ENCODE data around the gene RASL10A.
A peak's percentile ranks its signal among the peaks of the same experiment; 100 is the strongest.

The RASL10A gene

GRCh38 chr22:29298641-29299040 lies 16.9 kb downstream of the RASL10A start:
- Mint-ChIP-seq H3K4me1 (no peaks in the 10 kb centered on the region), H3K36me3 (peaks cover 62% of the 10 kb centered on the region), H3K27me3 (no peaks in the 10 kb centered on the region), H3K27ac (no peak overlapping the region), H3K9me3 (no peaks in the 10 kb centered on the region), H3K4me3 (no peak overlapping the region)
- no peak for DNase-seq
- CTCF ChIA-PET = no interaction called here

DNA sequence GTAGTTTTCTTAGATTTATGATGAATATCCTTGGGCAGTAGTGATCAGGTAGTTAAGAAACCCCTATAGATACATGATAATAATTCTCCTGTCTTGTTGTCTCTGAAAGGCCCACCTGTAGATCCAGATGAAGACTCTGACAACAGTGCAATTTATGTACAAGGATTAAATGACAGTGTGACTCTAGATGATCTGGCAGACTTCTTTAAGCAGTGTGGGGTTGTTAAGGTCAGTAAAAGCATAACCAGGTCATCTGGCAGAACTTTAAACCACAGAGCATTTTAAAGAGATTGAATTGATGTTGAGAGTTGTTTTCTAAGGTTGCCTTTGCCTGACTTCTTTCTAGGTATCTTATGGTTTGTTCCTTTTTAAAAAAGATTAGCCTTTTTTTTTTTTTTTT lies 23.1 kb downstream of the RASL10A start:
- Mint-ChIP-seq H3K27ac (no peak overlapping the region), H3K4me3 (no peak overlapping the region), H3K9me3 (no peaks in the 10 kb centered on the region), H3K36me3 (peaks cover 80% of the 10 kb centered on the region), H3K27me3 (no peaks in the 10 kb centered on the region), H3K4me1 (no peaks in the 10 kb centered on the region)
- DNase-seq = no peak
- CTCF ChIA-PET = no interaction called here

- no peak for DNase-seq
- CTCF ChIA-PET = no interaction called here
- Mint-ChIP-seq H3K9me3 (no peaks in the 10 kb centered on the region), H3K27ac (no peak overlapping the region), H3K27me3 (no peaks in the 10 kb centered on the region), H3K4me1 (no peaks in the 10 kb centered on the region), H3K4me3 (no peak overlapping the region), H3K36me3 (peaks cover 82% of the 10 kb centered on the region)
Measured at GRCh38 chr22:29291215-29291614, 24.3 kb downstream of the RASL10A start.

- Mint-ChIP-seq H3K36me3 (peaks cover 80% of the 10 kb centered on the region), H3K4me1 (no peaks in the 10 kb centered on the region), H3K27me3 (no peaks in the 10 kb centered on the region), H3K27ac (no peak overlapping the region), H3K9me3 (no peaks in the 10 kb centered on the region), H3K4me3 (no peak overlapping the region)
- DNase-seq = no peak
- CTCF ChIA-PET = no interaction called here
Measured at GRCh38 chr22:29290061-29290460, 25.4 kb downstream of the RASL10A start.

GRCh38 chr22:29288837-29289236 lies 26.7 kb downstream of the RASL10A start:
- CTCF ChIA-PET = interaction anchor here (1.7 kb wide), 1 partner anchor 24 kb away, joined by 7 read pairs; no protein-coding TSS in a partner anchor
- peaks cover 3% of the 10 kb centered on the region for H3K4me1 Mint-ChIP-seq
- H3K27ac Mint-ChIP-seq = no peak overlapping the region
- H3K27me3 Mint-ChIP-seq = no peaks in the 10 kb centered on the region
- H3K36me3 Mint-ChIP-seq = peaks cover 81% of the 10 kb centered on the region
- H3K9me3 Mint-ChIP-seq = no peaks in the 10 kb centered on the region
- no peak for DNase-seq
- H3K4me3 Mint-ChIP-seq = no peak overlapping the region

GRCh38 chr22:29284196-29284595 lies 31.3 kb downstream of the RASL10A start:
- H3K27me3 Mint-ChIP-seq = no peaks in the 10 kb centered on the region
- no peak overlapping the region for H3K4me3 Mint-ChIP-seq
- H3K27ac Mint-ChIP-seq = no peak overlapping the region
- H3K36me3 Mint-ChIP-seq = peaks cover 75% of the 10 kb centered on the region
- no peak for DNase-seq
- CTCF ChIA-PET = no interaction called here
- peaks cover 7% of the 10 kb centered on the region for H3K4me1 Mint-ChIP-seq
- no peaks in the 10 kb centered on the region for H3K9me3 Mint-ChIP-seq

GRCh38 chr22:29277927-29278326 lies 37.6 kb downstream of the RASL10A start:
- Mint-ChIP-seq H3K4me1 (peaks cover 30% of the 10 kb centered on the region), H3K27me3 (no peaks in the 10 kb centered on the region), H3K36me3 (peaks cover 79% of the 10 kb centered on the region), H3K9me3 (no peaks in the 10 kb centered on the region), H3K4me3 (no peak overlapping the region), H3K27ac (no peak overlapping the region)
- DNase-seq = no peak
- CTCF ChIA-PET = no interaction called here

- DNase-seq = no peak
- no peaks in the 10 kb centered on the region for H3K9me3 Mint-ChIP-seq
- H3K27ac Mint-ChIP-seq = no peak overlapping the region
- H3K4me3 Mint-ChIP-seq = no peak overlapping the region
- no peaks in the 10 kb centered on the region for H3K27me3 Mint-ChIP-seq
- CTCF ChIA-PET = no interaction called here
- peaks cover 78% of the 10 kb centered on the region for H3K36me3 Mint-ChIP-seq
- peaks cover 45% of the 10 kb centered on the region for H3K4me1 Mint-ChIP-seq
Measured at GRCh38 chr22:29275819-29276565, 39.5 kb downstream of the RASL10A start.

DNA sequence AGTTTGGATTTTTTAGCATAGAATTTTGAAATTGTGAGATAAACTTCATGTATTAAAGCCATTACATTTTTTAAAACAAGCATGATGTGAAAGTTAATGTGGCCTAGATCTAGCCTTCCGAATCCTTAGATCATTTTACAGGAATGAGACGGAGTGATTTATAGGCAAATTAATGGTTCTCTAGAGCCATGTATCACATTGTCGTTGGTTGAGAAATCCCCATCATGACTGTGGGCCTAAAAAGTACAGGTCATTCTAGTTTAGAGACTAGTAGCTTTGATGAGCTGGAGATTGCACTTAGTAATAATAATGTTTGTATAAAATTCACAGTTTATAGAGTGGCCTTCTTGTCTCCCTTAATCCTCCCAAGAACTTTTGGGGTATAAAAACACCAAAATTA lies 40.3 kb downstream of the RASL10A start:
- Mint-ChIP-seq H3K4me3 (no peak overlapping the region), H3K36me3 (peaks cover 80% of the 10 kb centered on the region), H3K27ac (no peak overlapping the region), H3K27me3 (no peaks in the 10 kb centered on the region), H3K4me1 (peaks cover 53% of the 10 kb centered on the region), H3K9me3 (no peaks in the 10 kb centered on the region)
- no peak for DNase-seq
- CTCF ChIA-PET = no interaction called here

- Mint-ChIP-seq H3K4me3 (no peak overlapping the region), H3K27ac (no peak overlapping the region), H3K9me3 (no peaks in the 10 kb centered on the region), H3K4me1 (peaks cover 60% of the 10 kb centered on the region), H3K36me3 (peaks cover 79% of the 10 kb centered on the region), H3K27me3 (peaks cover 5% of the 10 kb centered on the region)
- no peak for DNase-seq
- CTCF ChIA-PET = no interaction called here
Measured at GRCh38 chr22:29272624-29273023, 42.9 kb downstream of the RASL10A start.

GRCh38 chr22:29270475-29271271 lies 44.8 kb downstream of the RASL10A start:
- Mint-ChIP-seq H3K36me3 (peaks cover 71% of the 10 kb centered on the region), H3K27me3 (peaks cover 5% of the 10 kb centered on the region), H3K27ac (peak overlapping the region; percentile 24), H3K9me3 (no peaks in the 10 kb centered on the region), H3K4me1 (peaks cover 67% of the 10 kb centered on the region), H3K4me3 (peak overlapping the region; percentile 84)
- DNase-seq = no peak
- CTCF ChIA-PET = interaction anchor here (2.0 kb wide), 1 partner anchor 25 kb away, joined by 7 read pairs; no protein-coding TSS in a partner anchor

DNA sequence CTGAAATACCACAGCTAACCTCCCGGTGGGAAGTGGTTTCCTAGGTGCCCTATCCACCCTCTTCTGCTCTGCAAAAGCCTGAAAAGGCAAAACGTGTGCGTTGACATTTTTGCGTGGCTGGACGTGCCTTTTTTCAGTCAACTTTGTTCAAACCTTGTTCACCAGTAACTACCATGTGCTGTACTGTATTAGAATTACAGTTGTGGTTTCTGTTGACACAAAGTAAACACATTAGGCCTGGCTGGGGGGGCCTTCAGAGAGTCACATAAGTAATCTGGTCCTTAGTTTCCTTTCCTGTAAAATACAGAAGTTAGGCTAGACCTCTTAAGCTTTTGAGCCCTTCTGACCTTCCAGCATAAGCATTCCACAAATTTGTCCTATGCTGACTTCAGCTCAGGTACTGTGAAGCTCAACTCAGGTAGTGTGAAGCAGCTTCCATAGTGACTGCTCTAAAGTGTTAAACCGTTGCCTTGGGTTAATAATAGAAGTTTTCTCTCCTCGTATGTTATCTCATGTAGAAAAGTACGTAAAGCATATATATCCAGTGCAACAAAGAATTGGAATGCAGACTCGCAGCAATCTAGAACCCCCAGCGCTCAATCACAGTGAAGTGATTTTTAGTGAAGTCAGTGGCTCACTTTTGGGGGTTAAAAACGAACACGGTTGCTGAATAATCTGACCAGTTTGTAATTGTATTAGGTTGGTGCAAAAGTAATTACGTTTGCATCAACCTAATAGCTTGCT lies 45.6 kb downstream of the RASL10A start:
- H3K4me3 Mint-ChIP-seq = peak overlapping the region; percentile 84
- peaks cover 5% of the 10 kb centered on the region for H3K27me3 Mint-ChIP-seq
- CTCF ChIA-PET = interaction anchor here (2.0 kb wide), 1 partner anchor 24 kb away, joined by 7 read pairs; no protein-coding TSS in a partner anchor
- H3K4me1 Mint-ChIP-seq = peaks cover 62% of the 10 kb centered on the region
- H3K9me3 Mint-ChIP-seq = no peaks in the 10 kb centered on the region
- peak overlapping the region; percentile 96 for H3K27ac Mint-ChIP-seq
- peak; percentile 35 for DNase-seq
- H3K36me3 Mint-ChIP-seq = peaks cover 64% of the 10 kb centered on the region

DNA sequence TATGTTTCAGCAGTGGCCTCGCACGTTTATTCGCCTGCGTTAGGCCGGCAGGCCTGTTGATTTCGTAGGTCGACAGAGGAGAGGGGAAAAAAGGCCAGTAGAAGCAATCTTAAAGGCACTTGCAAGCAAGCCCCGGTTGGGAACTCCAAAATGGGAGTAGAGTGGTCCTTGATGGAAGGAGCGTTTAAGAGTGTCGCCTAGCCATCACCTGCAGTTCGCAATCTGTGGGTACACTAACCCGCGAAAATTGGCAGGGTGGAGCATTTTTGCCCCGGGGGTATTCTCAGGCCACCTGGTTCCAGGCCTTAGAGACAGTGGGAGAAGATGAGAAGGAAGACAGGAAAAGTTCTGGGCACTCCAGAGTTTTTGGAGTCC lies 46.3 kb downstream of the RASL10A start:
- Mint-ChIP-seq H3K36me3 (peaks cover 58% of the 10 kb centered on the region), H3K4me1 (peaks cover 59% of the 10 kb centered on the region), H3K27me3 (peaks cover 5% of the 10 kb centered on the region)

GRCh38 chr22:29268511-29269229 lies 46.8 kb downstream of the RASL10A start:
- peak; percentile 62 for DNase-seq

More for the DNA sequence above, 46.3 kb downstream of the RASL10A start:
- CTCF ChIA-PET = interaction anchor here (2.0 kb wide), 1 partner anchor 24 kb away, joined by 7 read pairs; no protein-coding TSS in a partner anchor
- no peaks in the 10 kb centered on the region for H3K9me3 Mint-ChIP-seq
- no peak for DNase-seq
- H3K27ac Mint-ChIP-seq = peak overlapping the region; percentile 96
- peak overlapping the region; percentile 84 for H3K4me3 Mint-ChIP-seq

More at GRCh38 chr22:29268511-29269229, 46.8 kb downstream of the RASL10A start:
- peaks cover 5% of the 10 kb centered on the region for H3K27me3 Mint-ChIP-seq
- H3K27ac Mint-ChIP-seq = peak overlapping the region; percentile 96
- CTCF ChIA-PET = no interaction called here
- H3K9me3 Mint-ChIP-seq = no peaks in the 10 kb centered on the region
- peaks cover 55% of the 10 kb centered on the region for H3K36me3 Mint-ChIP-seq
- H3K4me3 Mint-ChIP-seq = peak overlapping the region; percentile 84
- peaks cover 56% of the 10 kb centered on the region for H3K4me1 Mint-ChIP-seq
